K562 (cell line): Measurements from ENCODE around the gene PPDPF. TPM values are rescaled to one million over a fixed set of nuclear protein-coding genes. Genes with fewer than 3 reads are reported as not detected.

Source experiments
- ATAC-seq: fragments of 200-7000 bp; cut with Tn5 transposase; 3 replicates; pipeline ENCODE4 v1.9.1; 2020; ENCODE audit warnings: moderate library complexity
- BruUV-seq: library from RNA; stranded (reverse); fragments of 400-500 nt; replicated peaks from 2 replicates; lab custom pipeline; 2021; lab: Mats Ljungman, UMichigan
- CTCF ChIA-PET: fragments of 300-600 bp; formaldehyde crosslinking; extraction: SDS; loops from one replicate; lab custom pipeline; 2021; ENCODE audit warnings: low intra/inter-chr PET ratio; lab: Yijun Ruan, JAX
- POLR2A ChIA-PET: fragments of 300-600, 350-650 bp; sonication (Branson Sonifier 250); formaldehyde crosslinking; extraction: SDS; loops from one replicate; lab custom pipeline; 2021; ENCODE audit warnings: antibody characterized with exemption, inconsistent platforms; lab: Yijun Ruan, JAX
- DNase-seq, 4 experiments: peaks; one replicate each; pipeline versions ENCODE4 v3.0.0 to v3.0.0-alpha.2; 2011 to 2018; ENCODE audit warnings: low spot score in 3 of 4, mixed read lengths in 3 of 4; ENCODE audit errors: extremely low read depth in 1 of 4
- FAIRE-seq: peaks from 2 replicates; lab custom pipeline; 2011; peaks lifted over from hg19 to GRCh38; lab: Jason Lieb, UNC
- H2AFZ ChIP-seq: 2 replicates; pipeline ENCODE4 v1.6.0; 2011; ENCODE audit warnings: low read depth, low read length, control low read depth, inconsistent platforms
- H3K27ac ChIP-seq: fragments of 200-600 bp; 3 replicates; pipeline ENCODE4 v1.8.0; 2011; ENCODE audit warnings: low read depth, mild to moderate bottlenecking, control low read depth, inconsistent platforms, low read length, moderate library complexity, mixed read lengths; ENCODE audit errors: extremely low read depth
- H3K27me3 ChIP-seq, 2 experiments: fragments of 300-600 bp in 1 of 2; 2 replicates in 1 of 2; 3 replicates in 1 of 2; pipeline versions ENCODE4 v1.6.0 to v1.8.0; 2011; ENCODE audit warnings: inconsistent platforms in 2 of 2, low read length in 2 of 2, mild to moderate bottlenecking in 1 of 2, mixed read lengths in 1 of 2, moderate library complexity in 1 of 2; ENCODE audit not compliant: control insufficient read depth in 2 of 2, insufficient read depth in 2 of 2
- H3K36me3 ChIP-seq: fragments of 300-600 bp; 3 replicates; pipeline ENCODE4 v1.8.0; 2011; ENCODE audit warnings: mild to moderate bottlenecking, low read length, inconsistent platforms; ENCODE audit not compliant: control insufficient read depth, insufficient read depth
- H3K4me1 ChIP-seq, 2 experiments: fragments of 200-600 bp in 1 of 2; replicated peaks in 1 of 2; 2 replicates in 1 of 2; 3 replicates in 1 of 2; pipeline versions ENCODE4 v1.5.1 to v1.8.0; 2011; ENCODE audit warnings: inconsistent platforms in 2 of 2, low read length in 2 of 2, mild to moderate bottlenecking in 1 of 2, mixed read lengths in 1 of 2, moderate library complexity in 1 of 2; ENCODE audit not compliant: control insufficient read depth in 2 of 2, insufficient read depth in 2 of 2
- H3K4me2 ChIP-seq: 2 replicates; pipeline ENCODE4 v1.6.1; 2011; ENCODE audit warnings: low read length, control low read depth, inconsistent platforms, mixed read lengths; ENCODE audit not compliant: insufficient read depth
- H3K4me3 ChIP-seq: fragments of 200-600 bp; sonication (generic), shearing (Covaris generic); 2 replicates; pipeline ENCODE4 v1.5.1; 2016; ENCODE audit warnings: control low read depth, inconsistent platforms
- H3K79me2 ChIP-seq: fragments of 200-600 bp; 3 replicates; pipeline ENCODE4 v1.8.0; 2011; ENCODE audit warnings: low read length, inconsistent platforms; ENCODE audit not compliant: control insufficient read depth, insufficient read depth
- H3K9ac ChIP-seq, 2 experiments: 2 replicates each; pipeline versions ENCODE4 v1.6.0 to v1.6.1; 2011; ENCODE audit warnings: low read depth in 2 of 2, low read length in 2 of 2, control low read depth in 1 of 2, inconsistent platforms in 1 of 2, mild to moderate bottlenecking in 1 of 2, mixed read lengths in 1 of 2; ENCODE audit not compliant: insufficient read depth in 1 of 2
- H3K9me1 ChIP-seq: one replicate; pipeline ENCODE4 v1.6.0; 2011; ENCODE audit warnings: inconsistent platforms, mild to moderate bottlenecking, low read length, moderate library complexity; ENCODE audit not compliant: control insufficient read depth, insufficient read depth
- H3K9me3 ChIP-seq: replicated peaks from 2 replicates; pipeline ENCODE4 v1.5.1; 2011; ENCODE audit warnings: low read depth, low read length, inconsistent platforms; ENCODE audit not compliant: control insufficient read depth, insufficient read depth
- H4K20me1 ChIP-seq: replicated peaks from 2 replicates; pipeline ENCODE4 v1.6.1; 2011; ENCODE audit warnings: low read length, inconsistent platforms, mixed read lengths; ENCODE audit not compliant: control insufficient read depth, insufficient read depth
- CBX3 ChIP-seq, 2 experiments: IDR thresholded peaks; 1 replicate in 1 of 2; 2 replicates in 1 of 2; pipeline ENCODE4 v1.6.1; 2012; ENCODE audit warnings: inconsistent platforms in 2 of 2, low read length in 2 of 2, borderline replicate concordance in 1 of 2, control low read depth in 1 of 2
- MITF ChIP-seq: IDR thresholded peaks from 2 replicates; pipeline ENCODE4 v1.6.1; 2014; ENCODE audit warnings: antibody characterized with exemption
- NELFE ChIP-seq: IDR thresholded peaks from 2 replicates; pipeline ENCODE4 v1.6.1; 2011; ENCODE audit warnings: mild to moderate bottlenecking; ENCODE audit not compliant: insufficient read depth, insufficient read length
- SRSF3 ChIP-seq: fragments of 200-400 bp; formaldehyde crosslinking; IDR thresholded peaks from 2 replicates; pipeline ENCODE4 v1.6.1; 2016; ENCODE audit warnings: mild to moderate bottlenecking, low read length, moderate library complexity; ENCODE audit not compliant: insufficient read depth
- TFAP4 ChIP-seq: sonication (generic); formaldehyde crosslinking; IDR thresholded peaks from 2 replicates; pipeline ENCODE4 v1.8.0; 2022; ENCODE audit warnings: missing genetic modification reagents, mild to moderate bottlenecking, moderate library complexity, borderline replicate concordance
- ZNF165 ChIP-seq: fragments of 250-450 bp; sonication (Bioruptor Pico); IDR thresholded peaks from 2 replicates; pipeline ENCODE4 v1.4.0; 2020; ENCODE audit warnings: borderline replicate concordance
- ZNF561 ChIP-seq: fragments of 450-650 bp; formaldehyde crosslinking; conservative IDR thresholded peaks from 2 replicates; pipeline ENCODE4 v1.4.0; 2020; ENCODE audit warnings: mild to moderate bottlenecking, moderate library complexity
- ZNF740 ChIP-seq, 3 experiments: fragments of 200-800 bp in 1 of 3; sonication (Bioruptor generic) in 1 of 3; sonication (generic) in 1 of 3; formaldehyde crosslinking in 1 of 3; IDR thresholded peaks; 2 replicates each; pipeline versions ENCODE4 v1.6.1 to v1.8.0; 2016 to 2022; ENCODE audit warnings: mild to moderate bottlenecking in 2 of 3, missing compliant biosample characterization in 2 of 3, missing genetic modification characterization in 2 of 3, missing genetic modification reagents in 1 of 3
- WGBS: fragments of 100-300 bp; shearing (Covaris generic); methylation state at CpG from one replicate; pipeline ENCODE4 v1.1.6; 2016; ENCODE audit warnings: low coverage, mixed read lengths; ENCODE audit not compliant: insufficient coverage; ENCODE audit errors: missing lambda C conversion rate; 5-methylcytosine and 5-hydroxymethylcytosine counted together
- in situ Hi-C: fragments of 300-500 bp; cut with MboI; formaldehyde crosslinking; loops from 4 replicates; pipeline ENCODE4 v1.15.0; 2018; ENCODE audit warnings: inconsistent platforms, mixed read lengths
- intact Hi-C: fragments of 100-400 bp; cut with micrococcal nuclease; formaldehyde crosslinking; loops from 2 replicates; pipeline ENCODE4 v1.14.2; 2022
- polyA plus RNA-seq, 8 experiments: library from polyadenylated mRNA; depleted of rRNA in 4 of 8; stranded (reverse) in 5 of 8; unstranded in 3 of 8; fragments of >200 nt; fragmentation: Nextera tagmentation in 2 of 8; fragmentation: Illumina TruSeq in 1 of 8; extraction: Ambion mirVana in 2 of 8; extraction: Trizol in 1 of 8; gene quantifications; 2 replicates each; pipeline versions ENCODE4 v1.2.1 to v1.2.3, GENCODE V29; 2011 to 2014; ENCODE audit warnings: inconsistent platforms in 1 of 8, missing spikeins in 1 of 8
- total RNA-seq, 7 experiments: library from RNA; depleted of rRNA in 6 of 7; stranded (reverse); fragments of >200 nt in 6 of 7; fragmentation: Illumina TruSeq in 2 of 7; extraction: Trizol in 2 of 7; gene quantifications; 2 replicates each; pipeline versions ENCODE4 v1.2.1 to v1.2.3, GENCODE V29; 2011 to 2021; ENCODE audit warnings: low replicate concordance in 1 of 7

PPDPF gene
- total and polyA plus RNA-seq, 9 of the 15 experiments (the other 6 are each of a cell fraction or from before 2014, with no cell fraction given): 0.77 to 233 (median 10.5) TPM

- no peak for TF ChIP-seq MITF
- no peak for TF ChIP-seq SRSF3
- no peak for TF ChIP-seq ZNF561 (CRISPR knock-in tag)
- TF ChIP-seq CBX3 (IDR thresholded peaks at IDR 0.05; ENCODE audit: borderline replicate concordance in 1 of 2, low read length in 2 of 2): no peak
- no peak for TF ChIP-seq ZNF165 (CRISPR knock-in tag)
- TF ChIP-seq, all 486 proteins: peak for 0
Measured at GRCh38 chr20:63545814-63546213, 25.2 kb downstream of the PPDPF start (continued).

GRCh38 chr20:63546256-63546955, 25.8 kb downstream of the PPDPF start:
- POLR2A ChIA-PET: interaction anchor here (0.7 to 1.5 kb wide), 5 partner anchors 8 to 148 kb away, joined by 3 to 5 read pairs (median 3); partner anchors contain the start of gene PPDPF
- Histone ChIP-seq H3K79me2 (no peaks in the 10 kb centered on the region), H3K9me1 (no peaks in the 10 kb centered on the region), H3K4me1 (peaks cover 0 to 74% of the 10 kb centered on the region in 2 experiments; a peak in 3 of 5 replicates), H3K36me3 (no peaks in the 10 kb centered on the region), H3K9ac (peak overlapping the region in 1 of 2 experiments; percentile 35; a peak in 1 of 4 replicates), H4K20me1 (no peaks in the 10 kb centered on the region), H3K27me3 (peaks cover 0 to 38% of the 10 kb centered on the region in 2 experiments; a peak in 4 of 5 replicates), H3K27ac (no peak overlapping the region), H3K9me3 (no peaks in the 10 kb centered on the region), H3K4me2 (no peak overlapping the region), H2AFZ (no peak overlapping the region; the same call in 1 of the 2 replicates), H3K4me3 (no peak overlapping the region)
- in situ Hi-C loops: no loop called here
- TF ChIP-seq TFAP4: peak; percentile 76
- peak; percentile 78 for TF ChIP-seq ZNF740 (CRISPR knock-in tag; IDR thresholded peaks at IDR 0.05)
- no peak for TF ChIP-seq ZNF740 (tag; IDR thresholded peaks at IDR 0.05)
- no peak for TF ChIP-seq NELFE
- BruUV-seq: no TSS peak
- DNase-seq (no peak), FAIRE-seq (no peak), ATAC-seq (peak; percentile 13; the same call in 2 of the 3 replicates)
- CTCF ChIA-PET: no interaction called here
- 23% methylated on average over 18 of the region's 20 CpGs for WGBS
- intact Hi-C loops: no loop called here
